NCI-H2196 (cell line): Measurements from ENCODE around the gene KIF24.
"Not testable (repeated sequence)": the region's sequence is repeated elsewhere in the genome, so short reads cannot be mapped to it uniquely, and the experiment has no call there.

Experiments
- DNase-seq: peaks from one replicate; lab custom pipeline; 2025; ENCODE audit not compliant: unreplicated experiment; lab: John Stamatoyannopoulos, UW

Gene KIF24

GRCh38 chr9:34363619-34364351, 34.7 kb upstream of the KIF24 start:
- no peak for DNase-seq

- DNase-seq, result no peak
Observed at GRCh38 chr9:34362614-34363214, 33.6 kb upstream of the KIF24 start.

GRCh38 chr9:34352957-34353356, 23.9 kb upstream of the KIF24 start:
- not testable (repeated sequence) for DNase-seq

GRCh38 chr9:34352122-34352652, 23.1 kb upstream of the KIF24 start:
- not testable (repeated sequence) for DNase-seq

GRCh38 chr9:34349324-34349723, 20.3 kb upstream of the KIF24 start:
- DNase-seq, result no peak

GRCh38 chr9:34347800-34348158, 18.7 kb upstream of the KIF24 start:
- no peak for DNase-seq

- DNase-seq, result no peak
Observed at GRCh38 chr9:34346873-34347799, 18.1 kb upstream of the KIF24 start.

GRCh38 chr9:34343605-34344004, 14.5 kb upstream of the KIF24 start:
- no peak for DNase-seq

- no peak for DNase-seq
Observed at GRCh38 chr9:34343090-34343489, 14.0 kb upstream of the KIF24 start.

- DNase-seq, result no peak
Observed at GRCh38 chr9:34341659-34342295, 12.7 kb upstream of the KIF24 start.

GRCh38 chr9:34338665-34339385, 9.8 kb upstream of the KIF24 start:
- no peak for DNase-seq

GRCh38 chr9:34338079-34338478, 9.0 kb upstream of the KIF24 start:
- DNase-seq, result not testable (repeated sequence)

- DNase-seq, result no peak
Observed at GRCh38 chr9:34337403-34337802, 8.3 kb upstream of the KIF24 start.

- no peak for DNase-seq
Observed at GRCh38 chr9:34335376-34335775, 6.3 kb upstream of the KIF24 start.

GRCh38 chr9:34334916-34335315, 5.8 kb upstream of the KIF24 start:
- DNase-seq, result no peak

GRCh38 chr9:34334337-34334824, 5.3 kb upstream of the KIF24 start:
- no peak for DNase-seq

GRCh38 chr9:34333836-34334235, 4.8 kb upstream of the KIF24 start:
- DNase-seq, result no peak

- DNase-seq, result peak; percentile 56
Observed at GRCh38 chr9:34332076-34332964, 3.3 kb upstream of the KIF24 start.

- DNase-seq, result no peak
Observed at GRCh38 chr9:34331196-34331595, 2.1 kb upstream of the KIF24 start.
